Lower leg skin (tissue), 4 donors: ENCODE measurements around the gene SLC28A1. TPM values are rescaled to one million over a fixed set of nuclear protein-coding genes. Genes with fewer than 3 reads are reported as not detected.
A peak's percentile ranks its signal among the peaks of the same experiment; 100 is the strongest.

ENCODE experiments used
- DNase-seq, 2 donors: peaks; one replicate each; pipeline ENCODE4 v3.0.0-alpha.2; 2019; ENCODE audit warnings: low spot score in 2 of 2
- H3K4me3 ChIP-seq: fragments of 200-600 bp; sonication (generic); 2 replicates; pipeline ENCODE4 v1.5.1; 2017; ENCODE audit warnings: mild to moderate bottlenecking, low read depth; ENCODE audit not compliant: poor library complexity, severe bottlenecking
- CTCF ChIP-seq, 3 donors: fragments of 450-650 bp; IDR thresholded peaks; one replicate each; pipeline ENCODE4 v1.5.1; 2016; ENCODE audit warnings: antibody characterized with exemption in 3 of 3, mild to moderate bottlenecking in 3 of 3, moderate library complexity in 2 of 3
- POLR2A ChIP-seq, 2 donors: fragments of 450-650 bp; IDR thresholded peaks; one replicate each; pipeline ENCODE4 v1.6.1; 2016 to 2017; ENCODE audit warnings: antibody characterized with exemption in 2 of 2, mild to moderate bottlenecking in 1 of 2, moderate library complexity in 1 of 2
- WGBS, 2 donors: methylation state at CpG; one replicate each; pipeline ENCODE4 v1.1.5; 2018; 5-methylcytosine and 5-hydroxymethylcytosine counted together
- intact Hi-C: fragments of 100-400 bp; cut with DNase I; formaldehyde crosslinking; loops from one replicate; pipeline ENCODE4 v1.15.0; 2023; ENCODE audit warnings: low total_unique reads
- total RNA-seq, 4 donors: library from RNA; depleted of rRNA; stranded (reverse); fragments of >200 nt; gene quantifications; one replicate each; pipeline ENCODE4 v1.1.0, GENCODE V29; 2016

SLC28A1 gene
- total RNA-seq, 4 donors from 2014 or later = not detected

GRCh38 chr15:84981054-84981710 lies 96.7 kb downstream of the SLC28A1 start:
- WGBS, 2 donors = 0 to 2% methylated on average over 19 to 32 of the region's 75 CpGs
- intact Hi-C loops = no loop called here

GRCh38 chr15:84981711-84982300 lies 97.3 kb downstream of the SLC28A1 start, which contains the start of gene PDE8A:
Gene PDE8A, plus strand, starts transcription at chr15:84981856. Its CDS starts 307 bp downstream, at chr15:84982163.
- TF ChIP-seq POLR2A (IDR thresholded peaks at IDR 0.05) = no peak
- TF ChIP-seq CTCF (IDR thresholded peaks at IDR 0.05) = no peak
- WGBS, 2 donors = 0% methylated on average over 3 to 24 of the region's 95 CpGs
- intact Hi-C loops = no loop called here
- peak within 1 kb of the TSS; percentile 78 for H3K4me3 ChIP-seq
- DNase-seq = peak; percentile 33 to 91

More at GRCh38 chr15:84981054-84981710, 96.7 kb downstream of the SLC28A1 start:
- DNase-seq = peak; percentile 90 to 98
- no peak for TF ChIP-seq POLR2A (IDR thresholded peaks at IDR 0.05)
- no peak for TF ChIP-seq CTCF (IDR thresholded peaks at IDR 0.05)
- peak overlapping the region; percentile 78 for H3K4me3 ChIP-seq

- TF ChIP-seq CTCF (IDR thresholded peaks at IDR 0.05) (no peak), POLR2A (IDR thresholded peaks at IDR 0.05) (no peak)
- peak overlapping the region; percentile 78 for H3K4me3 ChIP-seq
- intact Hi-C loops = no loop called here
- WGBS, 2 donors = 1 to 2% methylated on average over 33 to 36 of the region's 46 CpGs
- peak; percentile 18 to 90 for DNase-seq
These were observed 97.9 kb downstream of the SLC28A1 start for GRCh38 chr15:84982301-84982920.

- intact Hi-C loops = no loop called here
- 37 to 42% methylated on average over 4 of the region's 4 CpGs for WGBS, 2 donors
- no peak overlapping the region for H3K4me3 ChIP-seq
- TF ChIP-seq CTCF (IDR thresholded peaks at IDR 0.05) = no peak
- TF ChIP-seq POLR2A (IDR thresholded peaks at IDR 0.05) = no peak
- DNase-seq = no peak
These were observed 98.8 kb downstream of the SLC28A1 start for GRCh38 chr15:84983294-84983693.

- intact Hi-C loops = no loop called here
- H3K4me3 ChIP-seq = no peak overlapping the region
- DNase-seq = no peak
- TF ChIP-seq CTCF (IDR thresholded peaks at IDR 0.05) (no peak), POLR2A (IDR thresholded peaks at IDR 0.05) (no peak)
- 76 to 92% methylated on average over 2 of the region's 2 CpGs for WGBS, 2 donors
These were observed 99.2 kb downstream of the SLC28A1 start for GRCh38 chr15:84983711-84984110.
